Right renal cortex interstitium (tissue), 3 donors: ENCODE data around the gene TAF11L8. TPM values are rescaled to one million over a fixed set of nuclear protein-coding genes. Genes with fewer than 3 reads are reported as not detected.
"Not testable (repeated sequence)": the region's sequence is repeated elsewhere in the genome, so short reads cannot be mapped to it uniquely, and the experiment has no call there.

Experiments used
- DNase-seq, 3 donors: peaks; one replicate each; pipeline ENCODE4 v3.0.0-alpha.2; 2013; ENCODE audit warnings: low read depth in 3 of 3, low spot score in 2 of 3
- polyA plus RNA-seq, 3 donors: library from polyadenylated mRNA; unstranded; fragments of 120-200 nt; gene quantifications; one replicate each; pipeline ENCODE4 v1.2.1, GENCODE V29; 2013; ENCODE audit not compliant: insufficient read length in 3 of 3

Gene TAF11L8
- polyA plus RNA-seq = not detected

GRCh38 chr5:17590860-17591259 lies at the start of gene TAF11L8:
Gene TAF11L8, minus strand, starts transcription at chr5:17590960.
- not testable (repeated sequence) for DNase-seq

GRCh38 chr5:17634160-17634559 lies 43.4 kb upstream of the TAF11L8 start, which contains the start of gene TAF11L14:
Gene TAF11L14, plus strand, starts transcription at chr5:17634460.
- DNase-seq = no peak

GRCh38 chr5:17631788-17632187 lies 41.0 kb upstream of the TAF11L8 start, which contains the start of gene TAF11L13:
Gene TAF11L13, plus strand, starts transcription at chr5:17632088.
- DNase-seq = not testable (repeated sequence)

GRCh38 chr5:17625686-17626085 lies 34.9 kb upstream of the TAF11L8 start:
- no peak for DNase-seq

- no peak for DNase-seq
Observed at GRCh38 chr5:17620627-17621026, 29.9 kb upstream of the TAF11L8 start.

GRCh38 chr5:17619354-17619753 lies 28.6 kb upstream of the TAF11L8 start:
- DNase-seq = no peak

GRCh38 chr5:17614872-17615605 lies 24.3 kb upstream of the TAF11L8 start:
- no peak for DNase-seq

- not testable (repeated sequence) for DNase-seq
Observed at GRCh38 chr5:17610092-17610491, 19.3 kb upstream of the TAF11L8 start, which contains the start of gene TAF11L12. Gene TAF11L12, plus strand, starts transcription at chr5:17610392.

GRCh38 chr5:17607461-17607860 lies 16.7 kb upstream of the TAF11L8 start:
- not testable (repeated sequence) for DNase-seq

GRCh38 chr5:17604951-17605350 lies 14.2 kb upstream of the TAF11L8 start:
- no peak for DNase-seq

- DNase-seq = not testable (repeated sequence)
Observed at GRCh38 chr5:17603880-17604279, 13.1 kb upstream of the TAF11L8 start, which contains the start of gene TAF11L11. Gene TAF11L11, plus strand, starts transcription at chr5:17604183.

GRCh38 chr5:17597728-17598127 lies 7.0 kb upstream of the TAF11L8 start, which contains the start of gene TAF11L10:
Gene TAF11L10, minus strand, starts transcription at chr5:17597828.
- not testable (repeated sequence) for DNase-seq

- not testable (repeated sequence) for DNase-seq
Observed at GRCh38 chr5:17594255-17594654, 3.5 kb upstream of the TAF11L8 start, which contains the start of gene TAF11L9. Gene TAF11L9, minus strand, starts transcription at chr5:17594394.

GRCh38 chr5:17585658-17586057 lies 5.1 kb downstream of the TAF11L8 start, which contains the start of gene TAF11L7:
Gene TAF11L7, minus strand, starts transcription at chr5:17585758.
- DNase-seq = not testable (repeated sequence)

Other genes starting within 250 kb of the TAF11L8 start
- not detected for gene TAF11L2, start 92.7 kb downstream of the TAF11L8 start, polyA plus RNA-seq
- not detected for gene TAF11L3, start 72.6 kb downstream of the TAF11L8 start, polyA plus RNA-seq
- gene TAF11L4, start 69.2 kb downstream of the TAF11L8 start, polyA plus RNA-seq = not detected
- gene TAF11L5, start 65.7 kb downstream of the TAF11L8 start, polyA plus RNA-seq = not detected
- not detected for gene TAF11L6, start 62.3 kb downstream of the TAF11L8 start, polyA plus RNA-seq
- not detected for gene TAF11L7, start 5.2 kb downstream of the TAF11L8 start, polyA plus RNA-seq
- gene TAF11L9, start 3.4 kb upstream of the TAF11L8 start, polyA plus RNA-seq = not detected
- gene TAF11L10, start 6.9 kb upstream of the TAF11L8 start, polyA plus RNA-seq = not detected
- gene TAF11L11, start 13.2 kb upstream of the TAF11L8 start, polyA plus RNA-seq = not detected
- gene TAF11L12, start 19.4 kb upstream of the TAF11L8 start, polyA plus RNA-seq = not detected
- gene TAF11L13, start 41.1 kb upstream of the TAF11L8 start, polyA plus RNA-seq = not detected
- not detected for gene TAF11L14, start 43.5 kb upstream of the TAF11L8 start, polyA plus RNA-seq